VCaP (cell line): ENCODE data around the gene LFNG.

Experiments used
- H3K27ac ChIP-seq: fragments of 450-650 bp; 2 replicates; pipeline ENCODE4 v1.5.1; 2017
- TF ChIP-seq, protein P1 (sequence below): fragments of 450-650 bp; conservative IDR thresholded peaks from 2 replicates; pipeline ENCODE4 v1.5.1; 2017; ENCODE audit warnings: mild to moderate bottlenecking, moderate library complexity

The LFNG gene

DNA sequence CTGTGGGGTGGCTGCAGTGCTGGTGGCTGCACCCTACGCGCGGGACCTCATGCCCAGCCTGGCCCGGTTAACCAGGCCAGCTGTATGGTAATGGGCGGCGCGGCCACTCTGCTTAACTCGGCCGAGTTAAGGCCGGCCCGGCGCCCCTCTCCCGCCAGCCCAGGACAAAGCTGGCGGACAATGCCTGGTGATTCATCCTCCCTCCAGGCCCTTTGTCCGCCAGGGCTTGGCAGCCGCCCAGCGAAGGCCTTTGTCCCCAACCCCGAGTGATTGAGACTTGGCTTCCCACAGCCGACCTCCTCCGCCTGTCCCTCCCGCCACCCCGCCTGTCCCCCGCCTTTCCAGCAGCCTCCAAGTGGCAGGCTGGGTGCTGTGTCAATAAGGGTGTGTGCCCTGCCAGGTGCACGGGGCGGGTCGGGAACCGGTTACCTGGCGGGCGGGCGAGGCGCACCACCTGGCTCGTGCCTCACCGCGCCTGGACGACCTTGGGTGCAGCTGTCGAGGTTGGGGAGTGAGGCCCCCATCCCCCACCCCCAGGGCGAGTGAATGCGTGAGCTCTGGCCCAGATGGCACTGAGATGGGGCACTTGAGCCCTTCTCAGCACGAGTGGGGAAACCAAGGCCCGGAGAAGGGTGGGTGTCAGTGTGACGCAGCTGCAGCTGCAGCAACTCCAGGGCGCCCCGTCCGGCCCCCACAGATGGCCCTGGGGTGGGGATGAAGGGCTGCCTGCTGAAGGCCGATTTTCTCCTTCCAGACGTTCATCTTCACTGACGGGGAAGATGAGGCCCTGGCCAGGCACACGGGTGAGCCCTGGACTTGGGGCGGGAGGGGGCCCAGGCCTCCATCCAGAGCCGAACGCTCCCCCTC, 4.6 kb downstream of the LFNG start:
- H3K27ac ChIP-seq, result no peak overlapping the region
- TF ChIP-seq, protein P1, sequence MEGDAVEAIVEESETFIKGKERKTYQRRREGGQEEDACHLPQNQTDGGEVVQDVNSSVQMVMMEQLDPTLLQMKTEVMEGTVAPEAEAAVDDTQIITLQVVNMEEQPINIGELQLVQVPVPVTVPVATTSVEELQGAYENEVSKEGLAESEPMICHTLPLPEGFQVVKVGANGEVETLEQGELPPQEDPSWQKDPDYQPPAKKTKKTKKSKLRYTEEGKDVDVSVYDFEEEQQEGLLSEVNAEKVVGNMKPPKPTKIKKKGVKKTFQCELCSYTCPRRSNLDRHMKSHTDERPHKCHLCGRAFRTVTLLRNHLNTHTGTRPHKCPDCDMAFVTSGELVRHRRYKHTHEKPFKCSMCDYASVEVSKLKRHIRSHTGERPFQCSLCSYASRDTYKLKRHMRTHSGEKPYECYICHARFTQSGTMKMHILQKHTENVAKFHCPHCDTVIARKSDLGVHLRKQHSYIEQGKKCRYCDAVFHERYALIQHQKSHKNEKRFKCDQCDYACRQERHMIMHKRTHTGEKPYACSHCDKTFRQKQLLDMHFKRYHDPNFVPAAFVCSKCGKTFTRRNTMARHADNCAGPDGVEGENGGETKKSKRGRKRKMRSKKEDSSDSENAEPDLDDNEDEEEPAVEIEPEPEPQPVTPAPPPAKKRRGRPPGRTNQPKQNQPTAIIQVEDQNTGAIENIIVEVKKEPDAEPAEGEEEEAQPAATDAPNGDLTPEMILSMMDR, result no peak

DNA sequence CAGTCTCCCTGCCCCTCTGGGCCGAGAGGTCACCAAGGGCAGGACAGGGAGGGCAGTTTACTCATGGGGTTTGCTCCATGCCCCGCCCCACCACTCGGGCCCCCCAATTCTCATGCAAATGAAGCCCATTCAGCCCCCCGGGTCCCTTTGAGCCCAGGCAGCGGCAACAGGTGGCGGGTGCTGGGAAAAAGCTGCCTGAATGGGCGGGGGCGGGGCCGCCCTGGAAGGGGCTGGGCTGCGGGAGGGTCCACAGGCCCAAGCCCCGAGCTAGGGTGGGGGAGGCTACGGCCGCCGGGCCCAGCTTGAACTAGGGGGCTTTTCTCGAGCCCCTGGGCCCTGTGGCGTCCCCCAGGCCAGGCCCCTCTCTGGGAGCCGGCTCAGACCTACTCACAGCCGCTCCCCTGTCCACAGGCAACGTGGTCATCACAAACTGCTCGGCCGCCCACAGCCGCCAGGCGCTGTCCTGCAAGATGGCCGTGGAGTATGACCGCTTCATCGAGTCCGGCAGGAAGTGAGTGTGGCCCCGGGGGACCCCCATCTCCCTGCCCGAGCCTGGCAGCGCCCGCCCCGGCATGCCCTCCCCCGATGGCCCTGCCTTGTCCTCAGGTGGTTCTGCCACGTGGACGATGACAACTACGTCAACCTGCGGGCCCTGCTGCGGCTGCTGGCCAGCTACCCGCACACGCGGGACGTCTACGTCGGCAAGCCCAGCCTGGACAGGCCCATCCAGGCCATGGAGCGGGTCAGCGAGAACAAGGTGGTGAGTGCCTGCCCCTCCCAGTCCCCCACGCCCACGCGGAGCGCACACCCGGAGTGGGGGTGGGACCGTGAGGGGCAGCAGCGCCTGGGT, 5.5 kb downstream of the LFNG start:
- TF ChIP-seq, protein P1, result no peak
- no peak overlapping the region for H3K27ac ChIP-seq

DNA sequence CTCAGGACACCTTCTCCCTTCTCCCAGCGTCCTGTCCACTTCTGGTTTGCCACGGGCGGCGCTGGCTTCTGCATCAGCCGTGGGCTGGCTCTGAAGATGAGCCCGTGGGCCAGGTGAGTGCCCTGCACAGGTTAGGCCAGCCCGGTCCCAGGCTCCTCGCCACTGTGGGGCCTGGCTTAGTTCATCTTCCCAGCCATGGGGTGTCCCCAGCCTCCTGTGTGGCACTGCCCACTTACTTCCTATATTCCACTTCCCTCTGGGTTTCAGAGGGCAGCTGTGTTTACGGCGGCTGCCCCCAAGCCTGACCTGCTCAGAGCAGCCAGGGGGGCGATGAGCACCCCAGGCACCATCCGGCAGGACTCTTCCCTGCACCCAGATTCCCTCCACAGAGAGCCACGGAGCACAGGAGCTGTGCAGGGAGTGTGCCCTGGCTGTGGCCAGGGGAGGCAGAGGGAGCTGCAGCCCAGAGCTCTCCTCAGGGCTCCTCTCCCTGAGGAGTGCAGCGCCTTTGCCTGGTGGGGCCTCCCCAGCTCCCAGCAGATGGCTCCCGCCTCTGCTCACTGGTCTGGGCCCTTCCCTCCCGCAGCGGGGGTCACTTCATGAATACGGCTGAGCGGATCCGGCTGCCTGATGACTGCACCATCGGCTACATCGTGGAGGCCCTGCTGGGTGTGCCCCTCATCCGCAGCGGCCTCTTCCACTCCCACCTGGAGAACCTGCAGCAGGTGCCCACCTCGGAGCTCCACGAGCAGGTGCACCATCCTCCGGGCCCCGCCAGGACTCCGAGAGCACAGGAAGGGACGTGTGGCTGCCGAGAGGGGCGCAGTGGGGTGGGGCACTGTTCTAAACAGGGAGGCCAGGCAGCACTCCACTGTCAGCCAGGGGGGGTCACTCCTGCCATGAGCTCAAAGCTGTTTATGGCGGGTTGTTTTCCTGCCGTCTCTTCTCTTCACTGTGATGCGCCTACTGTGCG, 6.4 kb downstream of the LFNG start:
- TF ChIP-seq, protein P1, result no peak
- H3K27ac ChIP-seq, result no peak overlapping the region

DNA sequence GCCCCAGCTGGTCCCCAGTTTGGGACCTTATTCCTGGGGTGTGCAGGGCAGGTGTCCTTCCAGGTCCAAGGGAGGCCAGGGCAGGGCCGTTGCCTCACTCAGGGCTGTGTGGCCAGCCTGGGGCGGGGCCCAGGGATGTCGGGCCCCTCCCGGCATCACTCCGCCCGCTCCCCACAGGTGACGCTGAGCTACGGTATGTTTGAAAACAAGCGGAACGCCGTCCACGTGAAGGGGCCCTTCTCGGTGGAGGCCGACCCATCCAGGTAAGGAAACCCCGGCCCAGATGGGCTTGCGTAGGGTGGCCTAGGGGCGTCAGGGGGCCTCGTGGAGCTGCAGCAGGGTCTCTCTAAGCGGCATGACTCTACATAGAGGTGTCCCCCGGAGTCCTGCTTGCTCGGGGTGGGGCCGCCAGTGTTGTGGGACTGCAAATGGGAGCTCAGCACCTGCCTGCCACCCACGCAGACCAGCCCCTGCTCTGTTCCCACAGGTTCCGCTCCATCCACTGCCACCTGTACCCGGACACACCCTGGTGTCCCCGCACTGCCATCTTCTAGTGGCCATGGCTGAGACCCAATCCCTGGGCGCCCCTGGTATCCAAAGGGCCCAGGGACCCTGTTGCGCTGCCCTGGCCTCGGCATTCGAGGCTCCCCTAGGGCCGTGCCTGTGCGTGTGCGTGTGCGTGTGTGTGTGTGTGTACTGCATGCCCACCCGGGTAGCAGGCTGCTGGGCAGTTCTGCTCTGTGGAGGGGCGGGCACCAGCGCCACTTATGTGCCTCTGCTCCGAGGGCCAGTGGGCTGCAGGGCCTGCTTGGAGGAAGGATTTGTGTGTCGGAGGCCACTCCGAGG, 7.3 kb downstream of the LFNG start:
- H3K27ac ChIP-seq, result peak overlapping the region; percentile 38; the same call in 1 of the 2 replicates
- TF ChIP-seq, protein P1, result no peak

DNA sequence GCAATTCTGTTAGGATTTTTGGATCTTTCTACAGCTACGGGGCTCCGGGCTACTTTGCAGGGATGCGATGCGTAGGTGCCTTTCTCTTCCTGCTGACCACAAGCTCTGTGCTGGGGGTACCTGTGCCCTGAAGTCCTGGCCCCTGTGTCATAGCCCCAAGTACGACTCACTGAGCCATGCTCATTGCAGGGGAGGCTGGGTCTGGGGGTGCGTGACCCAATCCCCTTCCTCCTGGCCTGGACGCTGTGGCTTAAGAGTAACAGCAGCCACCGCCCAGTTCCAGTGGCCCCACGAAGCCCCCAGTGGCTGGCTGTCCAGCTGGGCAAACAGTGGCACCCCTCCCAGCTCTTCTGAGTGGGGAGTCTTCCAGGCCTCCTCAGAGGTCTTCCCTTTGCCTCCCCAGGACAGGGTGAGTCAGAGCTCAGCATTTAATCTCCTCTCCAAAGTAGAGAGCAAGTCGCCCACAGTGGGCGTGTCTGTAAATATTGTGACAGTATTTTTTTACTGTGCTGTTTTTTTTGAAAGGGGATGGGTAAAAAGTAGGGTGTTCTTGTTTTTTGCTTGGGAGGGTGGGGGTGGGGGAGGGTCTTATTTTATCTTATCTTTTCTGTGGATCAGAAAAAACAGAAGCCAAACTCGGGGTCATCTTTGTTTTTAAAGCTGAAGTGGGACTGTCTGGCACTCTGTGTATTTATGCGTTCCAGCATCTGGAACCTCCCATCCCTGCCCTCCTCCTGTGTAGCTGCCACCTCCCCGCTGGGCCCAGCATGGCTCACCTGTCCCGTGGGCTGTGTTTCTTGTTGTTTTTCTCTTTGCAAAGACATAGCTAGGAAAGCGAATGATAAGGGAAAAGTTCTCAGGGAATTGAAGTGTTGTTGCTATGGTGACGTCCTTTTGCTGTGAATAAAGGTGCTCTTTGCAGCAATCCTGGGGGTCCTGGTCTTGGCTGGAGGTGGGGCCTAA, 8.2 kb downstream of the LFNG start:
- H3K27ac ChIP-seq, result peak overlapping the region; percentile 38

More for the DNA sequence above, 8.2 kb downstream of the LFNG start:
- TF ChIP-seq, protein P1, result no peak
